NCI-H2196 (cell line): ENCODE measurements around the gene USP7.

Experiments
- DNase-seq: peaks from one replicate; lab custom pipeline; 2025; ENCODE audit not compliant: unreplicated experiment; lab: John Stamatoyannopoulos, UW

USP7 gene

GRCh38 chr16:8953064-8953463, 10.6 kb downstream of the USP7 start:
- no peak for DNase-seq

GRCh38 chr16:8952281-8952751, 11.4 kb downstream of the USP7 start:
- DNase-seq = no peak

GRCh38 chr16:8951447-8952280, 12.0 kb downstream of the USP7 start:
- DNase-seq = no peak

- no peak for DNase-seq
Observed at GRCh38 chr16:8950580-8951077, 13.1 kb downstream of the USP7 start.

DNA sequence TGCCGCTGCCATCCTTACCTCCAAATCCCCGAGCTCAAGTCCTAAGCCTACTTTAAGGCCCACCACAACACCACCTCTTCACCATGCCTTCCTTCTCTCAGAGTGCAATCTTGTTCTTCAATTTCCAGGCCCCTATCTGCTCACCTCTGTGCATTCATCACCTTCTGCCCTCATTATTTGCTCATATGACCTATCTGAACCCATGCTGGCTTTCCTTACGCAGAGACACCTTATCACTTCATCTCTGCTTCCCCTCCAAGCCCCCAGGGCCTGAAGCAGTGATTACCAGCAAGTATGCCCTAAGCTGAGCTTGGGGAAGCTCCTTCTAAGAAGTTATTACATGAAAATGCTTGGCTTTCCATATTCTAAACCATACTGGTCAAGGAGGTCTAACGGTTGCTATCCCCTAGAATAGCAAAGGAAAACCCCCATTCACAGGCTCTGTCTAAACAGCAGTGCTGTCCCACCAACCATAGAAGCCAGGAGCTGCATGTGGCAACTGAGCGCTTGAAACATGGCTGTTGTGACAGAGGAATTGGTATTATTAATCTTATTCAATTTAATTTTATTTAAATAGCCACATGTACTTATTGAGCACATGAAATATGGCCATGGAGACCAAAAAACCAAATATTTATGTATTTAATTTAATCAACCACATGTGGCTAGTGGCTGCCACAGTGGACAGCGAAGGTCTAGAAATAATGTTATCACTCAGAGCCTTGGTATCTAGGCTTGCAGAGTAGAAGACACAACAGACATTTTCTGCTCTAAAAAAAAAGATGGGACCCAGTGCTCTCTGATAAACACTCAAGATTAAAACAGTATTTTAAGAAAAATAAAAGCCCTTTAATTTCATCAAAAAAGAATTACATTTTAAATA, 13.9 kb downstream of the USP7 start:
- DNase-seq = no peak

GRCh38 chr16:8948831-8949230, 14.9 kb downstream of the USP7 start:
- no peak for DNase-seq

DNA sequence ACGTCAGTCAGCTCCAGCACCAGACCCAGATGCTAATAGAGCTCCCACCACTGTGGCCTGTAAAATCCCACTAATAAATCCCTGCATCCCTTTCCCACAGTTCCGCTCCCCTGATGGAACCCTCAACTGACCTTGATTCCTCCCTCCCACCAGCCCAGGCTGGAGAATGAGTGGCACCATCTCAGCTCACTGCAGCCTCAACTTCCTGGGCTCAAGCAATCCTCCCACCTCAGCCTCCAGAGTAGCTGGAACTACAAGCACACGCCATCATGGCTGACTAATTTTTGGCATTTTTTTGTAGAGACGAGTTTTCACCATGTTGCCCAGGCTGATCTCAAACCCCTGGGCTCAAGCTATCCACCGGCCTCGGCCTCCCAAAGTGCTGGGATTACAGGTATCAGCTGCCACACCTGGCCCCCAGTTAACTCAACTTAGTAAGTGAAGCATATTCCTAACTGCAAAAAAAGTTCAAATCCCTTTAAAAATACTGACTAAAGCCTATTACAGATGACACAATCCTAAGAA, 15.6 kb downstream of the USP7 start:
- DNase-seq = no peak

DNA sequence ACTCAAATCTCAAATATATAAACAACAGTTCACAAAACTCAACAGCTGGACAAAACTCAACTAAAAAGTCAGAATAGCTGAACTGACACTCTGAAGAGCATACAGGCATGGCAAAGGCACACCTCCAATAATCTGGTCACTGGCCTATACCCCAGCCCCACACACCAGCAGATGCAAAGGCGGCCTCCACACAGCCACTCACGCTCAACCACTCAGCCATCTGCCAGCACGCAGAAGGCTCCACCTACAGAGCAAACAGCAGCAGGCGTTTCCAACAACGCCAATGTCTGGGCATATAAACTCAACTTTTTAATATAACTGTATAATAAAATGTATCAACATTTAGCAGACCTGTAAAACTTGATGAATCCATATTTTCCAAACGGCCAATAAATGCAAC, 17.2 kb downstream of the USP7 start:
- no peak for DNase-seq

GRCh38 chr16:8945626-8946296, 17.9 kb downstream of the USP7 start:
- no peak for DNase-seq

DNA sequence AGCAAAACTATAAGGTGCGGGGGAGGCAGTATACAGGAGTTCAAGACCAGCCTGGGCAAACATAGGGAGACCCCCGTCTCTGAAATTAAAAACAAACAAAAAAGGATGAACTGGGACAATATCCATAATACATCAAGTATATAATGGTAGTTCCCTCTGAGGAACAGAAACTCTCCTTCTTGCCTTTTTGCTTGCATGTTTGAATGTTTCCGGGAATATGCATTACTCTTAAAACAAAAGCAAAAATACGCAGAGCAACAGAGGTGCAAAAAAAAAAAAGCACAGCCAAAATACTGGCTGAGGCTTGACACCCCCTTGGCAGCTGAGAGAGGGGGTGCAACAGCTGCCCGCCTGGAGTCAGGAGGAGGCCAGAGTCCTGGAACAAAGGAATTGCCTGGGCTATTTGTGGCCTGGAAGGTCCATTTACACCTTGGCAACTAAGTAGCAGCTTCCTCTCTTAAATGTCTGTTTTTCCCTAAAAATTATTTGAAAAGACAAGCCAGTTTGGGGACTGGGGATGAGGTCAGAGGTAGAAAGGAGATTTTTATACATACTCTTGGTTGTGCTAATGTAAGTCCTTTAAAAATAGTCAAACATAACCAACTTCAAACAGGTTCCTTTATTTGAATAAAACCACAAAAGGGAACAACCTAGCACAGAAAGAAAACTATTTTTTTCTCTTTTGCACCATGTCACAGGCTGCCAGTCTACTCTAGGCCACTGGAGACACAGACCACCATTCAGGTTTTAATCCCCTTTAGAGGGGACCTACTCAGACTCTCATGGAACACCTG, 19.5 kb downstream of the USP7 start:
- DNase-seq = no peak

DNA sequence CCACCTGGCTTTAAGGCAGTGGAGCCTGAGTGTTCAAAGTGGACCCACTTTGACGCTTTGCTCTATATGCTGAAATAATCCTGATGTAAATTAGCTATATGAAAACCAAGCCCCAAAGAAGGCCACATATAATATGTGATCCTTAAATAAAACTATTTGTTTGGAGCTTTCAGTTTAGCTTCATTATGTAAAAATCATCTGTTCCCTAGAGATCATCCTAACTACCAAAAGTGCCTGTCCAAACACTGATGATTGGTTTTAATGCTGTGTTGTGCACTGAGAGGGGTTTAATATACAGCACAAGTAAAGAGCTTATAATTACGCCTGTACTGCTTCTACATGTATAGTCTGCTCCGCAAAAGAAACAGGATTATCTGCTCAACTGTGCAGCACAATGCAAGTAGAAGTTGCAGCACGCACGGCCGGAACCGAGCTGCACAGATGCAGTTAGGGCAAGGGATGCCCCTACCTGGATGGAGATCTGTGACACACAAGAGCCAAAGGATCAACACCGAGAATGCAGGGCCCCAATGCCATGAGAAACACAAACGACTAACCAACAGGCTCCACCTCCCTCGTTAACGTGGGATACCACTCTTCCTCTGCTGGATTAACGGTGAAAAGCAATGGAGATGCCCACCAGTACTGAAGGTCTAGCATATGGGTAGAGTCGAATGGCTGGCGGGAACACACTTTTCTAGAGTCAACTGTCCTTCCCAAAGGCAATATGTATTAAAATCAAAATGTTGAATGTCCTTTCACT, 20.5 kb downstream of the USP7 start:
- no peak for DNase-seq

GRCh38 chr16:8941718-8942344, 21.9 kb downstream of the USP7 start:
- no peak for DNase-seq

GRCh38 chr16:8937803-8938202, 25.9 kb downstream of the USP7 start:
- no peak for DNase-seq

DNA sequence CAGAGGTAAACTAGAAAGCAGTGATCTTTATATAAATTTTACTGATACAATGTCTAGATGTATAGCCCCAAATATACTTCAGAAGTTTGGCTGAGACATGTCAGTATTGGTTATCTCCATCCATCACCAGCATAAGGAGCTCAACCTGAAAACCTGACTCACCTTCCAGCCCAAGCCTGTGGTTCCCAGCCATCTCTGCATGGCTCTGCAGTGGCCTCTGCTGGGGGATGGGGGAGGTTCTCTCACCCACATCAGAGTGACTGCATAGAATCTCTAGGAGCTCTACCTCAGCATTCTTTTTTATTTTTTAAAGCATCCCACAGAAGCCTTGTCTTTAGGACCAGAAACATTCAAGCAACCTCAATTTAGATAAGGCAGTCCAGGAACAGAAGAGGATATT, 27.3 kb downstream of the USP7 start:
- DNase-seq = peak; percentile 27

- DNase-seq = no peak
Observed at GRCh38 chr16:8935989-8936388, 27.7 kb downstream of the USP7 start.

GRCh38 chr16:8934601-8935000, 29.1 kb downstream of the USP7 start:
- DNase-seq = no peak

GRCh38 chr16:8931859-8932258, 31.8 kb downstream of the USP7 start:
- DNase-seq = no peak

DNA sequence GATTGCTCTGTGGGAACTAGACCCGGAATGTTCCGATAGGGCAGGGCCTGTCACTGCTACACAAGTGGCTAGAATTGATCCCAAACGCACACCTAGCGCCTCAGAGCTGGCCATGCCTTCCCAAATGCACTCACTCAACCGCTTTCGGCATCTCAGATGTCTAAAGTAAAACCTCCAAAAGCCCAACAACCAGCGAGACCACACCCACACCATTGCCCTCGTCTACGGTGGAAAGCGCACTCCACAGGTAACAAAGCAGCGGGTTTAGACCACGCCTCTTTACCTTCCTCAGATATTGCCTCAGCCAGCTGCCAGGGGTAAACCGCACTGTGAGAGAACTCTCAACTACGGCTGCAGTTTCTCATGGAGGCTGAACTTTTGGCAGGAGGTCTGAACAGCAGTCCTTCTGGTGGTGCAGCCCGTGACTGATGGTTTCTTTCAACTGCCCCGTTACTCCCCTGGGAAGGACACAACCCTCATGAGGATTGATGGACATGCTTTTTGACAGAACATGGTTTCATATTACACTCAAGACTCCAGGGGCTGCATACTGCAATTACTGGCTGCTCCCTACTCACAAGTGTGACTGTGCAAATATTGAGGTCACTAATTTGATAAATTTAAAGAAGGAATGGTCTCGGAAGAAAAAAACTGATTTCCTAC, 34.5 kb downstream of the USP7 start:
- no peak for DNase-seq
